Measurements from ENCODE around the gene FBN1.

- TF ChIP-seq CTCF (IDR thresholded peaks at IDR 0.05) = no peak
- no peak for TF ChIP-seq POLR2AphosphoS5 (IDR thresholded peaks at IDR 0.05)
These were observed 64.3 kb downstream of the FBN1 start for GRCh38 chr15:48581219-48581618.
